GM21825 (cell line): ENCODE results near the gene DLGAP1.

Experiments used
- ATAC-seq: cut with Tn5 transposase; IDR thresholded peaks from one replicate; pipeline ENCODE4 v1.9.1; 2021; ENCODE audit warnings: mild to moderate bottlenecking, moderate library complexity; ENCODE audit not compliant: unreplicated experiment

Gene DLGAP1

DNA sequence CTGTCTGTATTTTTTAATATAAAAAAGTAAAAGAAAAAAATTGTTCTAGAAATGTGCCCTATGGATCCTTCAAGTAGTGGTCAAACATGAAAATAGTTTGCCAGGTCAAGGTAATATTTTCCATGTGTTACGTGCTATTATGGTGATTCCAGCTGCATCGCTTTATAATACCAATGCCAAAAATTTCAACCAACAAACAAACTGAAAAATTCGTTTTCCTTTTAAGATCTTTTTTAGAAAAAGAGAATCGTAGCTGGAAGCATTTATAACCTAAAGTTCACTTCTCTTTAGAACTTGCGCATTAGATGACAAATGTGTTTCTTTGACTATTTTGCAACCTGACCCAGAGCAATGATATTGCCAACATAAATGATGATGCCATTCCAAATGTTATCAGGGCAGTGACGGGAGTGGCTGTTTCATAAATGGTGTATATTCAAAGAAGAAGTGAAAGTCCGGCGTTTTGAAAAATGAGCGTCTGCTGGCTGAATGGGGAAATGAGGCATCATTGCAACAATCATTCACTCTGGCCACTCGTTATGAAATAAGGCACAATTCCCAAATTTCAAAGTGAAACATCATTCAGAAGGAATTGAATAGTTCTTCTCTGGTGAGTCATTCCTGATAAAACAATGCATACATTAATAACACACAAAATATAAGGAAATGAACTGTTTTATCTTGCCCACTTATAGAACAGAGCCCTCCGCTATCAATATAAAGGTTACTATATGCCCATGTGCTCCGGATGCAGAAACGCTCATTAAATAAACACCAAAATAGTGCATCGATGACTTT is 707.7 kb downstream of the DLGAP1 start:
- no peak for ATAC-seq

DNA sequence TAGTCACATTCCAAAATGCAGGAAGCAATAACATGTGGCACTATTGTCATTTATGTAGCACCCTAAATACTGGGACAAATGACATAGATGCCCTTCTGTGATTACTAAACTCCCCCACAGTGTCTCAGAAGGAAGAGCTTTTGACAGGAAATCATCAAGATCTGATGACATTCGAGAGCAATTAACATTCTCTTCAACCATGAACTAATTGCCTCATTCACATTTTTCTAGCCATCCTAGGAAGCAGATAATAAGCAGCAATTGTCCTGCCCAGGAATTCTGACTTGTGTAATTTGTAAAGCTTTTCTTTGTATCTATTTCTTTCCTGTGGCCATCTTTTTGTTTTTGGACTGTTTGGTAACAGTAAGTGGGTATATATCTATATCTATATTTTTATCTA is 712.6 kb downstream of the DLGAP1 start:
- no peak for ATAC-seq

DNA sequence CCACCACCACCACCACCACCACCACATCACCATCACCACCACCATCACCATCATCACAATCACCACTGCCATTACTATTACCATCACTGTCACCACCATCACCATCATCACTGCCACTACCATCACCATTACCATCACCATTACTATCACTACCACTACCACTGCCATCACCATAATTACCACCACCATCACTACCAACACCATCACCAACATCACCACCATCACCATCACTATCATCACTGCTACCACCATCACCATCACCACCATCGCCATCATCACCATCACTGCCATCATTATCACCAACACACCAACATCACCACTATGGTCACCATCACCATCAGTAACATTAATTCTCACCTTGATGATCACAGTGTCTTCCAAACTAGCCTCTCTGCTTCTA is 713.8 kb downstream of the DLGAP1 start:
- no peak for ATAC-seq

DNA sequence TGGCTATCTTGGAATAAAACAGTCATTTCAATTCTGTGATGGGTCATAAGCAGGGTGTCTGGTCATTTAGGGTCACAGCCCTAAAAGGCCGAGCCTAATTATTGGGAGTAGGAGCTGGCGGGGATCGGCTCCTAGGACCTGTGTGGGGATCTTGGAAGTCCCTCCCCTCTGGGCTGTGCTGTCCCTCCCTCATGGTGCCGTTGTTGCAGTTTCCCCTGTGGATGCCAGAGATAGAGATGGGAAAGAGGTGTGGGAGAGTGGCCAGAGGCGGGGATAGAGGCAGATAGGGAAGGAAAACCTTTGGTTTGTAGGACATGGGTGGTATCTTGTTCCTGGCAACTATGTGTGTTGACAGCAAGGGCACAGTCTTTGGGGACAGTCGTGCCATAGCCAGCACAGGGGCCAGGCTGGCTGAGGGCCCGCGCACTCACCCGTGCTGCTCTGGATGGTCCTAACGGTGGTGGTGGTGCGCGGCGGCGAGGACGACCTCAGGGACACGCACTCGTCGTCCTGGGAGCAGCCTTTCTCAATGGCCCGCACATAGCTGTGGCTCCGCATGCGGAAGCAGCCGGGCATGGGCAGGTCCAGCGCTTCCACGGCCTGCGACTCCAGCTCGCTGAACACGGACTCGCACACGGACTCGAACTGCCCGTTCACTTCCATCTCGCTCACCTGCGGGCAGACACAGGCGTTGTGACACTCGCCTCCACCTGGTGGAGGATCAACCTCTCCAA is 726.2 kb downstream of the DLGAP1 start:
- ATAC-seq = no peak

DNA sequence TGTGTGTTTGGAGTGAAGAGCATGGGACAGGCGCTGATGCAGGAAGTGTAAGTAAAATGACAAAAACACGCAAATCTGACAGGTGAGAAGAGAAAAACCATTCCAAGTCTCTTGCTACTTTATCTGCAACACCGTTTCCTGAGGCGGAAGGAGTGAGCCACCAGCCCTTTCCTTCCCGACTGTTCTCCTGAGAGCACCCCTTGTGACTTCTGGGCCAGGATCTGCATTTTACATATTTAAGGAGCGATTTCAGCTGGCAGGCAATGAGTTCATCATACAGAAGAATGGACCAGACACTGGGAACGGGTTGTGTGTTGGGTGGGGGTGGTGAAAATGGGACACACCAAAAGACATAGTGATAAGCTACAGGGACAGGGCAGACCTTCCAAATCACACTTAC is 727.8 kb downstream of the DLGAP1 start:
- ATAC-seq = no peak

DNA sequence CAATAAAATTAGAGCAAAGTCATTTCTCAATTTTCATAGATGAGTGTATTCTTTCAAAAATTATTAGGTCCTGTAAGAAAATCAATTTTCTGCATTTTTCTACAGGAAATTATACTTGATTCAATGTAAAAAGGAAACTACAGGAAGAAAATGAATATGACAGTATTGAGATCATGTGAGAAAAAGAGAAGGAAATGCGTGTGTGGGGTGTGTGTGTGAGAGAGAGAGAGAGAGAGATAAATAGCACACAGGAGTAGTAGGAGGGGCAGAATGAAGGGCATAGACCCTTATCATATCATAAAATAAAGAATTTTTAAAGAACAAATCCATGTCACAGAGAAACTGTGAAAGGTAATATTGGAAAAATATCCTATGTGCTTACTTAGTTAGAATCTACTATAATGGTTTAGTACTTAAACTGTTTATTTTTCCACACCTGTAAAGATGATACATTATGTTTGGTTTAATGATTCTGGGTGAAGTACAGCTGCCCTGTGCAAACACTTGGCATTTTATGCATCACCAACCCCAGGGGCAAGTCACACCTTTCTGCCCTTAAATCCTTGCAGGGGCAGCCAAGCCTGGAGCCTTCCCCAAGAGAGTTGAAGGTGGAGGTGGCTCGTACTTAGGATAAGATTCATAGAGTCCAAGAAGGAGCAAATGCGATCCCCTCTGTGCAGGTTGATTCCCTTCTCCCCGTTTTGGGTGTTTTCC is 728.7 kb downstream of the DLGAP1 start:
- ATAC-seq = no peak

DNA sequence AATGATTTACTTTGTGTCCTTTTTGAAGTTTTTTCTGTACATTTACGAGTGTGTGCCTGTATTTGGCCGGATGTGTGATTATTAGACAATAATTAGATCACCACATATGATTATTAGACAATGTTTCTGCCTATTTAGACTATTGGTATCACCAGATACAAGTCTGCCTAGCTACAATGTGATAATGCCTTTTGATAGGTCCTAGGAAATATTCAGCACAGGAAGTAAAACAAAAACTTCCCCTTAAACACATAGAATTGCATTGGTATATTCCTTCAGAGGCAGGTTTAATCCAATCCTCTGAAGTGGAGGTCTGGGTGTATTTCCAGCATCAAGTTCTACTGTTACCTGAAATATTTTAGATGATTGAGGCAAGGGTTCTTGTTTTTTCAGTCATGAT is 730.0 kb downstream of the DLGAP1 start:
- no peak for ATAC-seq

DNA sequence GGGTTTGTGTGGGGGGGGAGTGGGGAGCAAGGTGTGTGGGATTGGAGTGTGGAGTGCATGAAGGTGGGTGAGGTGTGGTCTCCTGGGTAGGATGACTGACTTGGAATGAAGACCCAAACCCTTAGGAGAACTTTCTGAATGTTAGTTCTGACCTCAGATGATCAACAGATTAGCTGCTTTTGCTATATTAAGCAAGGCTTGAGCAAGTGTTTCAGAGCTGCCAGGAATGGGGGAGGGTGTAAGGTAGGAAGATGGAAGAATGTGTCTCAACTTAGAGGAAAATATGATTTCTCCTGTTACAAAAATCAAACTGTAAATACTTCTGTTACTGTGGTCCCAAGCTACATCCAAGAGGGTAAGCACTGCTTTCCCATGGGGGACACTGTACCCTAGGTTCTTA is 731.6 kb downstream of the DLGAP1 start:
- ATAC-seq = no peak

DNA sequence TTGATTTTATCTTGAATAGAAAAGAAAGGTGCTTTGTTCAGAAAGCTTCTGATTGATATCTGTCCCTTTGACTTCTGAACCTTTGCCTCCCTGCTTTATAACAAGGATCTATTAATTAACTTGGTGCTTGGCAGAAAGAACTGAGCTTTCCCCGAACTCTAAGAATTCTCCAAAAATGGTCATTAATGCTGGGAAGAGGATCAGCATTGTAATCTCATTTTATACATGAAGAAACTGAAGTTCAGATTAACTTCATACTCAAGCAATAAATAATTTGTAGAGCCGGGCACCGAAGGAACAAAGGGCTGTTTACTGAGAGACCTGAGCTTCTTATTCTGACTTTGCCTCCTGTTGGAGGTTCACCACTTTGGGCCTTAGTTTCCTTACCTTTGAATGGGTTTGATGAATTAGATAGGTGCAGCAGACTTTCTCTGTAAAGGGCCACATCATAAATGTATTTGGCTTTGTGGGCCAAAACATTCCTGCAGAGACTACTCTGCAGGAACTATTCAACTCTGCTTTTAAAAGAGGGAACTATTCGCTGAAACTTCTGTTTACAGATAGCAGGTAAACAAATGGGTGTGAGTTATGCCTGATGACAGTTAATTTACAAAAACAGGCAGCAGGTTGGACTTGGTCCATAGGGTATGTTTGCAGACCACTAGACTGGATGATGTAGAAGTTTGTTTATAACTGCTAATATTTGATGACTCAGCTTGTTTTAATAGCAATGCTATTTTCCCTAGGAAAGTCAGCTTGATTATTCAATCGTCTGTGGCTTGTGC is 732.3 kb downstream of the DLGAP1 start:
- ATAC-seq = no peak

DNA sequence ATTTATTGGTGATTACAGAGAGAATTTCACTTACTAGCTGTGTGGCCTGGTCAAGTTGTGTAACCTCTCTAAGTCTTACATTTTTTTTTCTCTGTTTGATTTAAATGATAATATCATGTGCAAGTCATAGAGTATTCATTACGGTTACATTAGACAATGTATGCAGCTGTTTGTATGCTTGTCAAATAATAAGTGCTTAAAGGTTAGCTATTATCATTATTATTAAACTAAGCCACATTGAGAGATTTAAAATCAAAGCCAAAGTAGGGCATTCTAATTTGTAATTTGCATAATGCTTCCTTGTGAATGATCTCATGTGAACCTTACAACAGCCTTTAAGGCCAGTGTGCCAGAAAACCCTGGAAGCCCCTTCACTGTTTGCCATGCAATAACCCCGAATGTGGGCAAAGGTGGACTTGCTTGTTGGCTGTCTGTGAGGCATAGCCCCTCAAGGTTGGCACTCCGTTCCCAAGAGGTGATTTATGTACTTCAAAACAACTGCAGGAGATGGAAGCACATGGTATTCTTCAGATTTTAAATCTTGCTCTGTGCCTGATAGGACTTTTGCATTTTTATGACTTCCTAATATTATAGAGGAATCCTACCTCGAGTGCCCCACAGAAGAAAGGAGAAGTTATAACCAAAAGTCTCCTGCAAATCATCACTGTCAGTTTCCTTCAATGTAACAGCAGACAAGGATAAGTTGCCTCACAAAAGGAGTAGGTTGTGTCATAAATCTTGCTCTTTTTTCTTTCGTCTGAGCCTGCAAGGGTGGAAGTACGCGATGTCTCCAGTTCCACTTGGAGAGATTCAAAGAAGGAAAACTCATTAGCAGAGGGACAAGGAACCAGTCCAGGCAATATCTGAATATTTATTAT is 733.1 kb downstream of the DLGAP1 start:
- no peak for ATAC-seq

DNA sequence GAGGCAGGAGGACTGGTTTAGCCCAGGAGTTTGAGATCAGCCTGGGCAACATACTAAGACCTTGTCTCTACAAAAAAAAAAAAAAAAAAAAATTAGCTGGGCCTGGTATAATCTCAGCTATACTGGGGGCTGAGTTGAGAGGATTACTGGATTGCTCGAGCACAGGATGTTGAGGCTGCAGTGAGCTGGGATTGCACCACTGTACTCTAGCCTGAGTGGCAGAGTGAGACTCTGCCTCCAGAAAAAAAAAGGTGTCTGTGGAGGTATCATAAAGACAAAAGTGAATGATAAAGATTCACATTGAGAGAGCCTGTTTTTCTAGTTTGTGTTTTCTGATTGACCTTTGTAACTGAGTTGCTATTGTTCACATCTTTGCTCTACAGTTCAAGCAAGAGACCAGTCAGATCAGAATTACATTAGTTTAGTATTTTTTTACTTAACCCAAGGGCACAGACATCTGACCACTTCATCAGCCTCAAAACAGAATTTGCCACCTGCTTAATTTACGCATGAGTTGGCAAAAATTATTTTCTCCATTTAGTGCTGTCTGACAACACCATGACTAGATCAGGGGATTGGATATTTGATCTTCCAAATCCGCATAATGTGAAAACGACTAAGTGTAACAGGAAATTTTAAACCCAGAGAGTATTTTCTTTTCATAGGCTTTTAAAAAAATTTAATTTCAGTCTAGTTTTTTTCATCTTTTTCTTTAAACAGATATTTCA is 734.1 kb downstream of the DLGAP1 start:
- no peak for ATAC-seq

DNA sequence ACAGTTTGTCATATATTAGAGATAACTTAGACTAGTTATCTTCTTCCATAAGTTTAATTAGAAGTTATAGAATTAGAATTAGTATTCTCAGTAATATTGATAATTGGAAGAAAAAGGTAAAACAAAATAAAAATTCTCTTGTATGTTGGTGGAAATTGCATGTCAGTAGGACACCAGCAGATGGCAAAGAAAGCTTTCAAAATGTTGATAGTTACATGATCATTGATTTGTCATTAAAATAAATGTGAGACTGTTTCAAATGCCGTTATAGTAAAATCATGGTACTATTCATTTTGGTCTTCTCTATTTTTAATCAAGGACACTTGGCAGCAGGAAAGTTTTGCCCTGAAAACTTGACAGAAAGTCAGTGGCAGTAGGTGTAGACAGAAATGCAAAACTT is 734.9 kb downstream of the DLGAP1 start:
- ATAC-seq = no peak

DNA sequence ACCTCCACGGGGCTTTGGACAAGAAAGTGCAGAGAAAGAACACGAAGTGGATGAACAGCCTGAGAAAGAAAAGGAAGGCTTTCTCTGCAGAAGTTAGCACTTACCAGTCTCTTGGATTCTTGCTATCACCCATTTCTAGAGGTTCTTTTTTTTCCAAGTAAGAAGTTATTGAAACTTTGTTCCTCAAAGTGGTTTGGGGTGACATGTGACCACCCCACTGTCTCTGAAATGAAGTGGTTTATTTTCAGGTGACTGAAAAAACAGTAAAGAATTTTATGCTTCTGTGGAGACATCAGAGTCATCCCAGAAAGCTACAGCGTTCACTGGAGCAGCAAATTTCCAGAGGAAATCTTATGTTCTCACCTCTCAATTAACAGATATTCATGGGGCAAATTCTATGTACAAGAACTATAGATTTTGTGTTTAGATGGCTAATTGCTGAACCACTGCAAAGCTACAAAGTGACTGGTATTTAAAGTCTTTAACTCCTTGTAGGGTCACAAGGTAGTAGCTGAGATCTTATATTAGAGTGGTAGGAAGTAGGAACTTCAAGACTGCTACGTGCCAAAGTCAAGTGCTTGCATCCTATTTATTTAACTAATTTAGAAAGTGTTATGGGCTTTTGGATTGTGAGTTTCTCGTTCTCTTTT is 737.6 kb downstream of the DLGAP1 start:
- no peak for ATAC-seq

DNA sequence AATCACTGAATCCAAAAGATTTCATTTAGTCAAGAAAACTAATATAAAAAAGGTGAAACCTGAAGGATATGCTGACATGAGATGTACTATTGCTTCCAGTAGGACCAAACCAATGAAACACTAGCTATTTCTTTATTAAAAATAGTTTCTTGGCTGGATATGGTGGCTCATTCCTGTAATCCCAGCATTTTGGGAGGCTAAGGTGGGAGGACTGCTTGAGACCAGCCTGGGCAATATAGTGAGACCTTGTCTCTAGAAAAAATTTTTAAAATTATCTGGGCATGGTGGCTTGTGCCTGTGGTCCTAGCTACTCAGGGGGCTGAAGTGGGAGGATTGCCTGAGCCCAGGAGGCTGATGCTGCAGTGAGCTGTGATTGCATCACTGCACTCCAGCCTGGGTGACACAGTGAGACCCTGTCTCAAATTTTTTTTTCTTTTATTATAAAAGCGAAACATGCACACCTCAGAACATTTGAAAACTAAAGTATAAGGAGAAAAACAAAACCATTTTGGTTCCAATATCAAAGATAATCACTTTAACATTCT is 738.9 kb downstream of the DLGAP1 start:
- no peak for ATAC-seq

DNA sequence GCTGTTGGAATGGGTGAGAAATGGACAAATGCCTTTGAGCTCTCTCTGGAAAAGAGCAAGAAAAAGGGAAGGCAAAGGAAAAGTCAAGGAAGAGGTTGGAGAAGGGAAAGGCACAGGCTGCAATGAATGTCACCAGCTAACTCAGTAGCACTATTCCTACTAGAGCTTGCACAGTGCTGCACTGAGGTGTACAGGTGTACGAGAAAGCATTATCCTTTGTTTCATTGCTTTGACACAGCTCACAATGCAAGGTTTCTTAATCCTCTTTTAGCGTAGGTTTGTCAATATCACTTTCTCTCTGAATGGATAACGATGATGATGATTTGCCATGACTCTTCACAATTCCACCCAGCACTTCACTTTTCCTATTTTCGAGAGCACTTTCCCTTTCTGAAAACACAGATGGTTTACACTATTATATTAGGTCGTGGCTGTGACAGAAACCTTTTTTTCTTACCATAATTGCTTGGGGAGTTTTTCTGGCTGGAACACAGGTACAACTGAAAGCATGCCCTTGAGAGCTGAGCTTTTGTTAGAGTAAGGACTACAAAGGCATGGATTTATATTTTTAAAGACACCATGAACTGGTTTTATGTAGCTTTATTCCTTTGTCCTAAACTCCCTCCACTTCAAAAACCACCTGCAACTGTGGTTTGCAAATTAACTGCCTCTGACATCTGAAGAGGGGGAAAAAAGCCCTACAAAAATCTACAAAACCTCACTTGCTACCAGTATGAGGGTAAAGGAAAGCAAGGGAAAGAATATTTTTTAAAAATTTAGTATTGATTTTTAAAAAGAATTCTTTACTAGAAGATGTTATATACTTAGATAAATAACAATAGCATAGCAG is 739.7 kb downstream of the DLGAP1 start:
- ATAC-seq = no peak

DNA sequence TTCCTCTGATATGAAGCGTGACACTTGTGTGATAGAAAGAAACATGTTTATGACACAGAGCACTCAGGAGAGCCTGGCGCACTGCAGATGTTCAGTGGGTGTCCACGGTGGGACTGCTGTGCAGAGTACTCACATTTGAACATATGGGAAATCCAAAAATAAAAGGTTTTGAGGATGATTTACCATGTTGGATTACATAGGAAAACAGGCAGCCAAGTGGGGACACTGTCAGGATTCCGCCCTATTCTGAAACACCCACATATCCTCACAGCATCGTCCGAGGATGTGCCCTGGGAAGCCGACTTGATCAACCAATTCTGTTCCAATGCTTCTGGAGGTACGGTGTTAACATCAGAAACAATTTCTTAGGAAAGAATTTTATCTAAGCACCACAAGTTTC is 741.4 kb downstream of the DLGAP1 start:
- no peak for ATAC-seq

DNA sequence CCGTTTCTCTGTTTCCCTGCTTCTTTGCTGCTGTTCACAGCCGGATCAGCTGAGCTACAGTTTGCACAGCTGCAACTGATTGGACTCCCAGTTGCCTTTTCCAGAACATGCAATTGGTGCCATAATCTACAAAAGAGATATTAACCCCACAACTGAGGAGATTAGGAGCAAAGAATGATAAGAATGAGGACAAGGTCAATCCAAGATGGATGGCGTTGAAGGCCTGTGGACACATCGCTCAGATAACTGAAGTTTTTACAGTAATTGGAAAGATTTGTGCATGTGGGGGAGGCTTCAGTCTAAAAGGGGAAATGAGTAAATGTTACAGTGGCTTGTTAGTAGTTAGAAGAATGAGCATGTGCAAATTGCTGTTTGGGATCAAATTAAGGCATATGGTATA is 741.9 kb downstream of the DLGAP1 start:
- no peak for ATAC-seq

DNA sequence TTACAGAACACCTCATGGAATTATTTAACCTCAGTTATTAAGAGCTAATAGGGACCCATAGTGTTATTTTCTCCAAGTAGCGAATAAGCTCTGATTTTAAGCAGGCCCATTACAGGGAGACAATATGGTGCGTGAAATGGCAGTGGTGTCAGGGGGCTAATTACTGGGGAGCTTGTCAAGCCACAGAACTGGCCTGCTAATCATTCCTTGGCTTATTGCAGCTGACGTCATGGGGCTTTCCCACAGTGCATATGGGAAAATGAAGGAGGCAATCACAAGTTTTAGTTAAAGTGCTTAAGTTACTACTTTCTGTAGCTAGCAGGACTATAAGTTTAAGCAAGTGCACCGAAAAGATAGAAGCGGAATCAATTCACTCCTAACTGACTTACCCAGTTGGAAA is 742.6 kb downstream of the DLGAP1 start:
- no peak for ATAC-seq
